Activated gamma-delta T cell treated with Interleukin-2 at 50 U/mL for 16 hours (primary cell): ENCODE results near the gene ZBTB7C.

Source experiments
- DNase-seq: peaks from one replicate; pipeline ENCODE4 v3.0.0-alpha.2; 2020

ZBTB7C gene

GRCh38 chr18:48244530-48244929 is 164.7 kb downstream of the ZBTB7C start:
- DNase-seq: no peak

GRCh38 chr18:48238636-48239035 is 170.5 kb downstream of the ZBTB7C start:
- no peak for DNase-seq

GRCh38 chr18:48238206-48238605 is 171.0 kb downstream of the ZBTB7C start:
- no peak for DNase-seq

DNA sequence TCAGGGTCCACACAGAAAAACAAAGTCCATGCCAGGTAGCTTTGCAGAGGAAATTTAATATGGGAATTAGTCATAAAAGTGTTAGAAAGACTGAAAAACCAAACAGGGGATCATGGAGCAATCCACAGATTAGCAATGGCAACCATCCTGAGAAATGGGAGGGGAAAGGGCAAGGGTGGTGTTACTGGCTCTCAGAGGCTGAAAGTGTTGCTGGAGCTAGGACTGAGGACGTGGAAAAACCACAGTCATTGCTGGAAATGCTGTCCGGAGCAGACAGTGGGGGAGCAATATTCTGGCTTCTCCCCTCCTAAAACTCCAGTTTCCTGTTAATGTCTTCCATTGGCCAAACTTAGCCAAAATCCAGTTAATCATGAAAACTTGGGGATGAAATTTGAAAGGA is 172.4 kb downstream of the ZBTB7C start:
- DNase-seq: no peak

GRCh38 chr18:48230467-48231113 is 178.6 kb downstream of the ZBTB7C start:
- no peak for DNase-seq

- no peak for DNase-seq
Observed at GRCh38 chr18:48229552-48229981, 179.6 kb downstream of the ZBTB7C start.

DNA sequence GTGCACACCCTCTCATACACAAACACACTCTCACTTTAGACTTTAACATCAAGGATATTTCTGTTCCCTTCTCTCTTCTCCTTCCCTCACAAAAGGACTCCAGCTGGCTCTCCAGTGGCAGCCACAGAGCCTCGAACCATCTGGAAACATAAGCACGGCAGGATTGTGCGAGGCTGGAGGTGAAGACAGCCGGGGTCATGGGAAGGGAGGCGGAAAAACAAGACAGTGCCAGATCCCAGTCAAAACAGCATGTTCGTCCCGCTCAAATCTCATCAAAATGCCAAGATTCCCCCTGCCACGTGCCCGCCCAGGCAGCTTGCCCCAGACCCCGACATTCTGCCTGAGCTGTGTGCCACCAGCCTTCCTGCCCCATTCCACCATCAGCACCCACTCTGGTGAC is 180.3 kb downstream of the ZBTB7C start:
- DNase-seq: no peak

DNA sequence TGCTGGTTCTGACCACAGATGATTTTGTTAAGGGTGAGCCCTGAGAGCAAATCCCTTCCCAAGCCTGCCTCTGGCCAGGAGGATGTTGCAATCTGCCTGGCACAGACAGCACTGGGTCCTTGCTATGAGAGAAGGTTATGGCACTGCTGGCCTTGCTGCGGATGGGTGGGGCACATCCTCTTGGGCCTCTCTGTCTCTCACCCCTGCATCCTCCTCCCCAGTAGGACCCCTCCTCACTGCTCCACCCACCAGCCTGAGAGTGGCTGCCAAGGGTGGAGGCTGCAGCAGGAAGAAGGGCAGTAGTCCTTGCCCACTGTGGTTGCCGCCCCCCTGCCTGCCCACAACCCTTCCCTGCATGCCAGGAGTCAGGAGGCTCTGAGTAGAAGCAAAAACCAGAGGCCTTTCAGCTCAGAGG is 180.9 kb downstream of the ZBTB7C start:
- no peak for DNase-seq

DNA sequence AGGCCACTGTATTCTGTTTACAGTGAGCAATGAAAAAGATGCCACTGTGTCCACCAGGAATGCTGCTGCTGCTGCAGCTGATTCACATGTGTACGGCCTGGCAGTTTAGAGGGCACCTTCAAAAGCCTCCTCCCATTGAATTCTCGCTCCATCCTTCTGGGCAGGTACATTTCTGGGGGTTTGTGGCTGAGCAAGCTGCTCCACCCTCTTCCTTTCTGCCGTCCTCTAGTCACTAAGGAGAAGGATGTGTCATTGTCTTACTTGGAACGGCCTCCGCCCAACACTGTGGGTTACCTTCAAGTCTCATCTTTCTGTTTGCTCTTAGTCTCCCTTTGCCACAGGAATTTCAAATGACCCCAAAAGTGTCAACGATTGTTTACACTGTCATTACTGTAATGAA is 182.0 kb downstream of the ZBTB7C start:
- DNase-seq: no peak

GRCh38 chr18:48226401-48226800 is 182.8 kb downstream of the ZBTB7C start:
- no peak for DNase-seq

GRCh38 chr18:48222118-48222517 is 187.1 kb downstream of the ZBTB7C start:
- DNase-seq: no peak

- no peak for DNase-seq
Observed at GRCh38 chr18:48219810-48220499, 189.2 kb downstream of the ZBTB7C start.

- DNase-seq: no peak
Observed at GRCh38 chr18:48219037-48219809, 190.0 kb downstream of the ZBTB7C start.

- no peak for DNase-seq
Observed at GRCh38 chr18:48218285-48219022, 190.7 kb downstream of the ZBTB7C start.

DNA sequence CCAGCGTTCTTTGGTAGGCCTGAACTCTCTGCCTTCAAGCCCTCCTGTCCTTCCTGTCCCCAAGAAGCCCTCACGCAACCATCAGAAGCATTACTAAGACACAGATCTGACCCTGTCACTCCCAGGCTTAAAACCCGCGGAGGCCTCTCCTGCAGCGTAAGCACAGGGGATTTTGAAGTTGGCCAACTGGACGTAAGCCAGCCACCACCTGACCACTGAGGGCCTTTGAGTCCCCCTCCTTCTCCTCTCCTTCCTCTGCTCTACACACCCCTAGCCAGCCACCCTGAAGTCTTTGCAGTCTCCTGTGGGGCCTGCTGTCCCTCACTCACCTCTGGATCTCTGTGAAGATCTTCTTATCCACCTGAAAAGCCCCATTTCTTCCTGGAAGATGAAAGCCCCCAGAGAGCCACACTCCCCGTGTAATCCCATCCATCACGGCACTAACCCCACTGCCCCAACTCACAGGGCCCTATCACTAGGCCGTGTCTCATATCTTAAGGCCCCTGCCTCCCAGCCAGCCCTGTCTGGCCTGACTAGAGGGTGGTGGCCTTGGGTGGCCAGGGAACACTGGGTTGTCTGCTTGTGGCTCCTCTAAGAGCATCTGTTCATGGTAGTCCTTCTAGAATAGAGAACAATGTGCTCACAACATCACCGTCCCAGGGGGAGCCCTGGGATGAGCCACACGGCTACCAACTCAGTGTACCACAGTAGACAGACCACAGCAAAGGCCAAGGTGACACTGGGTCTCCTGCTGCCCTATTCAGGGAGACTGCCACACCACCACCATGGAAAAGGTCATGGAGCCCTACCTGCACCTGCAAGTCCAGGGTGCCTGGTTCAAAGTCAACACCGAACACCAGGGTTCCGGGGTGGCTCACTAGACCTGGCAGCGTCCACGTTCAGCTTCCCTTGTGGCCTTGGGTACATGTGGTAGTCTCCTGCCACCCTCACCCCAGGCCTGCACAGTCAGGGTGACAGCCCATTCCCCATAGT is 191.6 kb downstream of the ZBTB7C start:
- DNase-seq: no peak

DNA sequence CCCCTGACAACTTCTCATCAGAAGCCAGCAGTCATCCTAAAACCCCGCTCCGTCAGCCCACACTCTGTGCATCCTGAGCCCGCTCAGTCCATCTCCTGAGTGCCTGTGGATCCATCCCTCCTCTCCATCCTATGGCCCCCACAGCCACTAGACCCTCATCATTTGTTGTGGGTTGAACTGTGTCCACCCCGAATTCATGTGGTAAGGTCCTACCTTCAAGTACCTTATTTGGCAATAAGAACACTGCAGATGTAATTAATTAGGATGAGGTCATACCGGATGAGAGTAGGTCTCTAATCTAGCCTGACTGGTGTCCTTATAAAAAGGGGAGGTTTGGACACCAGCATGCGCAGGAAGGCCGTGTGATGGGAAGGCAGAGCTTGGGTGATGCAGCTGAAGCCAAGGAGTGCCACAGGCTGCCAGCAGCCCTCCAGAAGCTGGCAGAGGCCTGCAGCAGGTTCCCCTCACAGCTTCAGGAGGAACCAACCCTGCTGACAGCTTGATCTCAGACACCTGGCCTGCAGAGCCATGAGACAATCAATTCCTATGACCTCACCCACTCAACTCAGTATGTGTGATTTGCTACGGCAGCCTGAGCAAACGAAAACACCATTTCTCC is 192.4 kb downstream of the ZBTB7C start:
- no peak for DNase-seq

GRCh38 chr18:48215876-48216638 is 193.1 kb downstream of the ZBTB7C start:
- DNase-seq: no peak

GRCh38 chr18:48213791-48214190 is 195.4 kb downstream of the ZBTB7C start:
- no peak for DNase-seq

DNA sequence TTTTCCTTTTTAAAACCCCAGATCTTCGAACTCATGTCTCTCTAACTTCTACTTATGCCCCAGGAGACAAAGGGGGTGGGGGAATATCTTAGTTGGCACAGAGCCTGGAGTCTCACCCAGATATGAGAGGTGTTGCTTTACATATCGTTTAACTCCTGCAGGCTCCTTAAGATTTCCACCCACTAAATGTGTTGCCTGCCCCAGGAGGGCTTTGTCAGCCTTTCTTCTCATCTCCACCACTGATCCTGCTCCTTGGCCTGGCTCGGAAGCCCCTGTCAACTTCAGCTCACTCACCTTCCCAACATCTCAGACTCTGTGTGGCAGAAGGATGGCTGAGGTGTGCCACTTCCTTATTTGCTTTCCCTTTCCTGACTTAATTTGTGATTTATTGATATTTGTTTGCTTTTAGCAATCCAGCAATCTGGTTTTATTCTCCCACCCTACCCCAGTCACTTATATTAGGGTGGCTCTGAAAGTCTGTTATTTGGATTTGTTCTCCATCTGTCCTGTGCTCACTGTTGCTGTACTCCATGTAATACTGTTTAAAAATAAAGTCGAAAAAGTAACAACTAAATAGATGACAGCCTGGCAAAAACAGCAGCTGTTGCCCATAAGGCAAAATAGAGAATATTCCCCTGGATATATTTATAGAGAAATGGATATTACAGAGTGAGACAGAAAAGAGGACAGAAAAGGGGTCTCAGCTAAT is 200.6 kb downstream of the ZBTB7C start:
- no peak for DNase-seq

DNA sequence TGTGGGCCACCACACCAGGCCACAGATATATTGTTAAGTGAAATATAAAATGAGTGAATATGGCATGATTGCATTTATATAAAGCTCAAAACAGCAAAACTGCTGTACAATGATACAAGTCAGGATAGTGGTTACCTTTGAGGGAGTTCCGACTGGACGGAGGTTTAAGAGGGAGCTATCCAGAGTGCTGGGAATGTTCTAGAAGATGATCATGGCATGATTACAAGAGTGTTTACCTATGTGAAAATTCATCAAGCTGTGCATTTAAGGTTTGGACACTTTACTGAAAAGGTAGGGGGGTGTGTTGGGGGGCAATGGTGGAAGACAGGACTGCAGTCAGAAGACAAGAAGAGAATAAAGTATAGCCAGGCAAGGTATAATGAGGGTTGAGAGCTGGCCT is 201.4 kb downstream of the ZBTB7C start:
- DNase-seq: no peak
